Middle frontal gyrus (tissue), 1 donor: ENCODE measurements around the gene FAM111A.

ENCODE experiments used
- DNase-seq: peaks from one replicate; pipeline ENCODE4 v3.0.0-alpha.2; 2015; ENCODE audit warnings: low spot score; ENCODE audit errors: extremely low spot score

Gene FAM111A

GRCh38 chr11:59179121-59179520 is 36.5 kb downstream of the FAM111A start:
- DNase-seq, result no peak

DNA sequence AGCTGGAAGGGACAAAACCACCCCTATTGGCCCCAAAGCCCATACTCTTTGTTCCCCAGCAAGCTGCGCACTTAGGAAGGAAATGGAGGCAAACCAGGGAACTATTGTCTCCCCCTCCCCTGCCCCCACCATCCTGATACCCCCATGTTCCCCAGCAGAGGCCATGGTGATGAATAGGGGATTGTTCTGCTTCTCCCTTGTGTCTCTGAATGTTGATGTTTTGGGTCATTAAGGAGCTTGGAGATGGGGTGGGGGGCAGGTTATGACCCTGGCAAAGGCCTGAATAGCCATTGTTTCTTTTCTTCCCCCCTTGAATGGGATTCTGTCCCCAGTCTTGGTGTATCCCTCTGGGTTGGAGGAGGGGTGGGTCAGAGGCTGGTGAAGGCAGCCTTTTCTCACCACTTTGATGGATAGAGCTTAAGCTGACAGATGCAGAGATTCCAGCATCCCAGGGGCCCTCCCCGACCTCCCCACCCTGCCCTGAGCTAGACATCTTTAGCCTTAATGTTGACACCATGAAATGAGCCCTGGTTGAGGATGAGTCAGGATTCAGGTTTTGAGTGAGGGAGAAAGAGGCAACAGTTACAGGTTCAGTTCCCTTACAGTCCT is 37.6 kb downstream of the FAM111A start:
- peak; percentile 25 for DNase-seq

- no peak for DNase-seq
These were observed 38.3 kb downstream of the FAM111A start for GRCh38 chr11:59180907-59181306.

- DNase-seq, result no peak
These were observed 39.2 kb downstream of the FAM111A start for GRCh38 chr11:59181746-59182456.

DNA sequence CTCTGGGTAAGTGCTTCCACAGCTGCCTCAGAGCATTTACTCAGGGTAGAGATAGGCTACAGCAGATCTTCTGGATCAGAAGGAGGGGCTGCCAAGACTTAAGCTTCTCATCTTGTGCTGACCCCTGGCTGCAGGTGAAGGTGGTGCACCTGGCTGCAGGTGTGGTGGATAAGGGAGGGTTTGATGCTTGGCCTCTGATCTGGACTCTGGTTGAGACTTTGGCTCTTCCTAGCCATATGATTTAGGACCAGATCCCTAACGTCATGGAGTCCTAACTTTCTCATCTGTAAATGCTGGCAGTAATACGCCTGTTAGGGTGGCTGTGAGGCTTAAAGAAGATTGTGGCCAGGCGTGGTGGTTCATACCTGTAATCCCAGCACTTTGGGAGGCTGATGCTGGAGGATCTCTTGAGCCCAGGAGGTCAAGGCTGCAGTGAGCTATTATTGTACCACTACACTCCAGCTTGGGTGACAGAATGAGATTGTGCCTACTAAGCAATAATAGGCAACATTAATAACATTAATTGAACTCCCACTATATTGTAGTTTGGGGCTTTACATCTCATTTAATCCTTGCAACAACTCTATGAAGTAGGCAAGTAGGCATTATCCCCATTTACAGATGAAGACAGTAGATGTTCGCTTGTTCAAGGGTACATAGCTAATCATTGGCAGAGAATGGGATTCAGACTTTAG is 39.9 kb downstream of the FAM111A start:
- no peak for DNase-seq

- DNase-seq, result no peak
These were observed 41.1 kb downstream of the FAM111A start for GRCh38 chr11:59183771-59184170.

- DNase-seq, result no peak
These were observed 42.2 kb downstream of the FAM111A start for GRCh38 chr11:59184691-59185339.

- no peak for DNase-seq
These were observed 42.8 kb downstream of the FAM111A start for GRCh38 chr11:59185386-59185945.

GRCh38 chr11:59186130-59186594 is 43.5 kb downstream of the FAM111A start:
- no peak for DNase-seq

- DNase-seq, result no peak
These were observed 44.4 kb downstream of the FAM111A start for GRCh38 chr11:59187035-59187434.

- no peak for DNase-seq
These were observed 44.9 kb downstream of the FAM111A start for GRCh38 chr11:59187587-59187986.

- no peak for DNase-seq
These were observed 46.3 kb downstream of the FAM111A start for GRCh38 chr11:59188954-59189353.

DNA sequence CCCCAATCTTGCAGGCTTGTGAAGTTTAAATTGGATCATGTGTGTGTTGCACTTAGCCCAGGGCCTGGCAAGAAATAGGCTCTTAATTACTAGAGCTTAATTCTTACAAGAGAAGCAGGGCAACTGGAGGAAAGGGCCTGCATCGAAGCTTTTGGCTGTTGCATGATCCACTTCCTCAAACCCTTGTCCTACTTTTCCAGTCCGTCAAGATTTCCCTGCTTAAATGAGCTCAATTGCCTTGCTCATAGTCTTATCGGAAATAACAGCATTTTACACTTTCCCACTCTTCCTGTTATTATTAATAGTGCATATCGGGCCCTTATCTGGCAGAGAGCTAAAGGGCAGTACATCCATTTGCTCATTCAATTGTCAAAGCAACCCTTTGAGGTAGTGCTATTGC is 47.3 kb downstream of the FAM111A start:
- DNase-seq, result no peak

DNA sequence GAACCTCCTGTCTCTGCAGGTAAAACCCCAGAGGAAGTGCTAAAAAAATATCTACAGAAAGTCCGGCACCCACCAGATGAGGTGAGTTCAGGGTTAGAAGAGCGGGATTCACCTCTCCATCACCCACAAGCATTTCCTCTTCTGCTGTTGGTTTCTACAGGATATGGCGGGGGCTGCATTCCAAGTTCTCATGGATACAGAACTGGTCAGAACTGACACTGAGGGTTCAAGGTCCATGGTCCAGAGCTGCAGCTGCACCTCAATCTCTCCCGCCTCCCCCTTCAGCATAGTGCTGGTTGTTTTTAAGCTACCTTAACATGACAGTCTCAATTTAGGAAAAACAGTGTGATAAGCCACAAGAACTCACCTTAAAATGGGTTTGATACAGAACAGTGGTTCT is 48.4 kb downstream of the FAM111A start:
- DNase-seq, result no peak

DNA sequence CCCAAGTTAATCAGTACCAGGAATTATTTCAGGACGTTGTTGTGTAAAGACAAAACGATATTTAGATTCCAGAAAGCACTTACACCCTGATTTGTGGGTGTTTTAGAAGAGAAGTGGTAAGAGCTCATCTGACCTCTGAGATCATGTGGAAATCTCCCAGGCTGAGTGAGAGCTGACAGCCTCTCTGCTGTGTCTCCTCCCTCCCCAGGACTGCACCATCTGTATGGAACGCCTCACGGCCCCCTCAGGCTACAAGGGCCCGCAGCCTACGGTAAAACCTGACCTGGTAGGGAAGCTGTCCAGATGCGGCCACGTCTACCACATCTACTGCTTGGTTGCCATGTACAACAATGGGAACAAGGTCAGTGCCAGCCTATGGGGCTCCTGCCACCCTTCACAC is 49.2 kb downstream of the FAM111A start:
- no peak for DNase-seq

DNA sequence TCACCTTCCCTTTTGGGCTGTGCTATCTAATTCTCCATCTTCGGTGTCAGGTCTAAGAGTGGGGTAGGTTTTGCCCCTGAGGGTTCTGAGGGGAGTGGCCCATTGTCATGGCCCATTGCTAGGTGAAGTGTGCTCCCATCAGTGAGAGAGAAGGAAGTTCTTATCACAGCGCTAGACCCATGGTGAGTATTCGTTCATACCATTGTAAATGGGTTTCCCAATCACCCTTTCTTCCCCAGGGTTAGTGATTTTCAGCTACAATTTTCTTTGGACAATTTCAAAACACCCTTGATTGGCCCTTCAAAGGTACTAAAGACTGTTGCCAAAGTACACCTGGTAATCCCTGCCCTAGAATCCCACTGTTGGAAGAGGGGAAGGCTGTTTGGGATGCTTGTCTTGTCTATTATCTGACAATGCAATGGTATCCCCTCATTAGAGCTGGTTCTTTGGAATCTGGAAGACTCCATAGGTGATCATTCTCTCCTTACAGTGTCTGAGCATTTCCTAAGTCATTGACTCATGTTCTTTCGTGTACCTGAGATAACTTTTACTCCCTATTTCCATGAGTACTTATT is 49.9 kb downstream of the FAM111A start:
- no peak for DNase-seq

DNA sequence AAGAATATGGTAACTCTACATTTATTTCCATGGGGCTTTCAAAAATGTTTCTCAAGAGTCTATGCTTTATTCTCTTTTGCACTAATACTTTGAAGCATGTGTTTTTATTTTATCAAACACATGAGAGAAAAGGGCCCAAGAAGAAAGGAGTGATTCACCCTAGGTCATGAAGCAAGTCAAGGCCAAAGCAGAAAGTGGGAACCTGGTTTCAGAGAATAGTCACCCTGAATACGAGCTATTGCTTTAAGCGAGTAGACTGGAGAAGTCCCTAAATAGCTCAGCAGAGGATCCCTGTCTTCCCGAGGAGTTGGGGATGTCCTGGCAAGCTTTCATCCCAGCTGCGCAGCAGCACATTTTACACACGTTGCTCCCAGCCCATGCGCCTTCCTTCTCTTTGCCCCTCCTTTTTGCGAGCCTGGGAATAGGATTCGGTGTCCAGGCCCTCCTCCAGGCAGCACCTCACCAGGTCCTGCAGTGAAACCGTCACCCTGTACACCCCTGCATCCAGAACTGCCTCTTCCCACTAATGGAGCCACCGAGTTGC is 51.0 kb downstream of the FAM111A start:
- no peak for DNase-seq

DNA sequence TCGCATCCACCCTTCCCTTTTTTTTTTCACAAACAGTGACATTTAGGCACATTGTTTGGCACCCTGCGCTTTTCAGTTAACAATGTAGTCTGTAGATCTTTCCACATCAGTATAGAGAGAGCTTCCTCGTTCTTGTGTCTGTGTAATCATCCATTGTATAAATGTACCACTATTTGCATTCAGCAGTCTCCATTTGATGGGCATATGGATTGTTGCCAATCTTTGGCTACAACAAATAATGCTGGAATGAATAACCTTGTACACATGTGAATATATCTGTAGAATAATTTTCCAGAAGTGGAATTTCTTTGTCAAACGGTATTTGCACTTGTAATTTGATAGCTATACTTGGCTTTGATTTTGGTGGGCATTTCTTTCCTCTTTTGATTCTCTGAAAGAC is 52.9 kb downstream of the FAM111A start:
- DNase-seq, result no peak

DNA sequence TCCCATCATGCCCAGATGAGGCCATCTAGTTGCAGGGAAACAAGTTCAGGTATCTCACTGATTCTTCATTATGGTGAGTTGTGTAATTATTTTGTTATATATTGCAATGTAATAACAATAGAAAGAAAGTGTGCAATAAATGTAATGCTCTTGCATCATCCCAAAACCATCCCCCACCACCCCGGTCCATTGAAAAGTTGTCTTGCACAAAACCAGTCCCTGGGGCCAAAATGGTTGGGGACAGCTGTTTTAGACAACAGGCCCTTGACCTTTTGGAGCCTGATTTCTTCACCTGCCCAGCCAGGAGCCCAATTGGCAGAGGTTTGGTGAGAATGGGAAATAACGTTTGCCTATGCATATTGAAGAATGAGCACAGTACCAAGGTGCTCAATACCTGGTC is 54.1 kb downstream of the FAM111A start:
- no peak for DNase-seq

DNA sequence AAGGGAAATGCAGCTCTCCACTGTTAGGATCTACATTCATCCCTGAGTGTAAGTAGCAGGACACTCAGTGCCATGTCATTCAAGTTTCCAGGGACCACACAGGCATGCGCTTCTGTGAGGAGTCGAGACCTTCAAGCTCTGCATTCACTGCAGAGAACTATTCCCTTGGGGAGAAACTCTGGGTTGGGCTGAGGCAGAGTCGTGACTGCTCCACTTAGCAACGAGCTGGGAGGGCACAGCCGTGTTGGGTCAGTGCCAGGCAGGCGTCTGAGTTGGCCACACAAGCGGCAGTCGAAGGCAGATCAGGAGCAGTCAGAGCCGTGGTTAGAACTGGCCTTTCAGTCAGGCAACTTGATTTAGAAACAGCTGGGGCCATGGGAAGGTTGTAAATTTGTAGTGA is 55.3 kb downstream of the FAM111A start:
- peak; percentile 49 for DNase-seq

DNA sequence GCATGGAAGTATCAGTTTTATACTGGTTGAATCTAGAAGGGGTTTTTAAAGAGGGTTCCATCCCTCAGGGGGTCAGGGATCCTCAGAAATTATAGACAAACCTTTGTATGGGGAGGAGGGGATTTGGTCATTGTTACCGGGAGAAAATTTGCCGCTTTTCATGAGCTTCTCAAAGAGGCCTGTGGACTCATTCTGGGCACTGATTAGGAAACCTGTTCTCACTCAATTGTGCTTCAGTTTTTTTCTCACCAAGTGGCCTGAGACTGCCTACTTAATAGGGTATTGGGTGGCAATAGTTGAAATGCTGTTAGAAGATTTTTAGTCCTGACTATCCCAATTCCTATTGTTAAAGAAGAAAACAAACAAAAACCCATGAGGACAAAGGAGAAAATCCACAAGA is 56.1 kb downstream of the FAM111A start:
- DNase-seq, result no peak
